Peyer's patch (tissue), 4 donors: ENCODE data around the gene FAXDC2. TPM values are rescaled to one million over a fixed set of nuclear protein-coding genes. Genes with fewer than 3 reads are reported as not detected.

Source experiments
- DNase-seq, 3 donors: peaks; one replicate each; pipeline ENCODE4 v3.0.0-alpha.2; 2017 to 2019
- H3K27ac ChIP-seq, 4 donors: fragments of 200-600 bp; sonication (generic); one replicate each; pipeline ENCODE4 v1.5.1; 2016 to 2019
- H3K27me3 ChIP-seq, 2 donors: fragments of 200-600 bp; sonication (generic); one replicate each; pipeline ENCODE4 v1.5.1; 2019
- H3K36me3 ChIP-seq, 3 donors: fragments of 200-600 bp; sonication (generic); one replicate each; pipeline ENCODE4 v1.5.1; 2016 to 2019
- H3K4me1 ChIP-seq, 4 donors: fragments of 200-600 bp; sonication (generic); one replicate each; pipeline ENCODE4 v1.5.1; 2016 to 2019
- H3K4me3 ChIP-seq, 4 donors: fragments of 200-600 bp; sonication (generic); 1 replicate in 3 of 4; 2 replicates in 1 of 4; pipeline ENCODE4 v1.5.1; 2016 to 2019; ENCODE audit warnings: mild to moderate bottlenecking in 1 of 4
- H3K9me3 ChIP-seq, 4 donors: fragments of 200-600 bp; sonication (generic); one replicate each; pipeline ENCODE4 v1.5.1; 2016 to 2019; ENCODE audit warnings: mild to moderate bottlenecking in 1 of 4
- CTCF ChIP-seq, 6 experiments: fragments of 450-650 bp in 4 of 6; fragments of 200-600 bp in 2 of 6; sonication (generic) in 1 of 6; IDR thresholded peaks; one replicate each; pipeline ENCODE4 v1.5.1; 2017 to 2019; ENCODE audit warnings: antibody characterized with exemption in 6 of 6, mild to moderate bottlenecking in 3 of 6, moderate library complexity in 1 of 6
- POLR2A ChIP-seq, 2 donors: fragments of 450-650 bp; IDR thresholded peaks; one replicate each; pipeline ENCODE4 v1.5.1; 2017; ENCODE audit warnings: antibody characterized with exemption in 2 of 2, mild to moderate bottlenecking in 2 of 2, moderate library complexity in 2 of 2
- total RNA-seq, 4 donors: library from RNA; depleted of rRNA; stranded (reverse); fragments of >200 nt; gene quantifications; one replicate each; pipeline ENCODE4 v1.1.0, GENCODE V29; 2016

FAXDC2 gene
- total RNA-seq, 4 donors from 2014 or later = 16.5 to 64.2 (median 42.3) TPM

DNA sequence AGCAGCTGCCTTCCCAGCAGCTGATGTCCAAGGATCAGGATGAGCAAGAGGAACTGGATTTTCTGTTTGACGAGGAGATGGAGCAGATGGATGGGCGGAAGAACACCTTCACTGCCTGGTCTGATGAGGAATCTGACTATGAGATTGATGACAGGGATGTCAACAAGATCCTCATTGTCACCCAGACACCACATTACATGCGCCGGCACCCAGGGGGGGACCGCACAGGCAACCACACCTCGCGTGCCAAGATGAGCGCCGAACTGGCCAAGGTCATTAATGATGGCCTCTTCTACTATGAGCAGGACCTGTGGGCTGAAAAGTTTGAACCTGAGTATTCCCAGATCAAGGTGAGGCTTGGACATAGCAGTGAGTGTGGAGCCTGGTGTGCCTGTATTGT lies 48.4 kb downstream of the FAXDC2 start:
- Histone ChIP-seq H3K27me3 (no peaks in the 10 kb centered on the region), H3K4me3 (no peak overlapping the region), H3K4me1 (peaks cover 0 to 8% (median 0%) of the 10 kb centered on the region in 4 donors), H3K27ac (no peak overlapping the region), H3K36me3 (peaks cover 0 to 98% (median 0%) of the 10 kb centered on the region in 3 donors), H3K9me3 (no peaks in the 10 kb centered on the region)
- no peak for TF ChIP-seq CTCF (IDR thresholded peaks at IDR 0.05)
- TF ChIP-seq POLR2A (IDR thresholded peaks at IDR 0.05) = no peak
- DNase-seq = peak in 1 of 3 donors; percentile 23

GRCh38 chr5:154801083-154801482 lies 49.3 kb downstream of the FAXDC2 start:
- H3K4me1 ChIP-seq = peaks cover 0 to 8% (median 0%) of the 10 kb centered on the region in 4 donors
- H3K27me3 ChIP-seq = no peaks in the 10 kb centered on the region
- TF ChIP-seq POLR2A (IDR thresholded peaks at IDR 0.05) = no peak
- no peak for TF ChIP-seq CTCF (IDR thresholded peaks at IDR 0.05)
- no peak for DNase-seq
- no peak overlapping the region for H3K4me3 ChIP-seq
- H3K27ac ChIP-seq = no peak overlapping the region
- H3K9me3 ChIP-seq = no peaks in the 10 kb centered on the region
- H3K36me3 ChIP-seq = peaks cover 0 to 97% (median 0%) of the 10 kb centered on the region in 3 donors

DNA sequence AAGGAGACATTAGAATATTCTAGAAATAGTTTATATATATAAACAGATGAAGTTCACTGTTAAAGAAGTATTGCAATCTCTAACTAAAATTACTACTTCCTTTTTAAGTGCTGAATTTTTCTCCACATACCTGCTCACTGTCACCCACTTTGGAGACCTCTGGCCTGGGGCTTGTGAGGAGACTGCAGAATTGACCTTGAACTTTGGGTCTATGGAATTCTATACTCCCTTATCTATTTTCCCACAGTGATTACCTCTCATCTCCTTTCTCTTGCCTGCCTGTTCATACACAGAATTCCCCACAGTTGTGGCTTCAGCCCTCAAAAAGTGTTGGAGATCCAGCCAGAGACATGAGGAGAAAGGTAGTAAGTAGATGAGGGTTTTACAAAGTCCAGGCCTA lies 49.8 kb downstream of the FAXDC2 start:
- TF ChIP-seq POLR2A (IDR thresholded peaks at IDR 0.05) (no peak), CTCF (IDR thresholded peaks at IDR 0.05) (no peak)
- Histone ChIP-seq H3K4me1 (peaks cover 0 to 8% (median 0%) of the 10 kb centered on the region in 4 donors), H3K36me3 (peaks cover 0 to 92% (median 0%) of the 10 kb centered on the region in 3 donors)

GRCh38 chr5:154797762-154798161 lies 52.6 kb downstream of the FAXDC2 start:
- DNase-seq = no peak
- no peaks in the 10 kb centered on the region for H3K9me3 ChIP-seq
- peaks cover 0 to 13% (median 0%) of the 10 kb centered on the region in 4 donors for H3K4me1 ChIP-seq
- no peaks in the 10 kb centered on the region for H3K27me3 ChIP-seq
- H3K27ac ChIP-seq = no peak overlapping the region
- no peak for TF ChIP-seq POLR2A (IDR thresholded peaks at IDR 0.05)
- peaks cover 0 to 90% (median 0%) of the 10 kb centered on the region in 3 donors for H3K36me3 ChIP-seq
- no peak overlapping the region for H3K4me3 ChIP-seq

More for the DNA sequence above, 49.8 kb downstream of the FAXDC2 start:
- no peak for DNase-seq
- Histone ChIP-seq H3K9me3 (no peaks in the 10 kb centered on the region), H3K27ac (no peak overlapping the region), H3K4me3 (no peak overlapping the region), H3K27me3 (no peaks in the 10 kb centered on the region)

DNA sequence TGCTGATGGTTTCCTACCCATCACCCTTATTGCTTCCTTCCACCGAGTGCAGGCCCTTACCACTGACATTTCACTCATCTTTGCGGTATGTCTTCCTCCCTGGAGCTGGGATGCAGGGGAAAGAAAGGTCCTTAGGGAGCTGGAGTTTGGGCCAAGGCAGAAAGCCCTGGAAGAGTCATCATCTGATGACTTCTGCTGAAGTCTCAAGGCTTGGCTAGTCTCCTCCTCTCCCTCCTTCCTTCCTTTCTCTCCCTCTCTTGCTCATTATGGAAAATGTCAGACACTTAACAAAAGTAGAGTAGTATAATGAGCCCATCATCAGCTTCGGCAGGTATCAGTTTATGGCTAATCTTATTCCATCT lies 55.2 kb downstream of the FAXDC2 start:
- DNase-seq = no peak
- Histone ChIP-seq H3K9me3 (no peaks in the 10 kb centered on the region), H3K36me3 (peaks cover 0 to 90% (median 0%) of the 10 kb centered on the region in 3 donors)

More for the DNA sequence above, 55.2 kb downstream of the FAXDC2 start:
- no peaks in the 10 kb centered on the region for H3K27me3 ChIP-seq
- no peak overlapping the region for H3K4me3 ChIP-seq
- no peak overlapping the region for H3K27ac ChIP-seq
- no peak for TF ChIP-seq CTCF (IDR thresholded peaks at IDR 0.05)
- TF ChIP-seq POLR2A (IDR thresholded peaks at IDR 0.05) = no peak
- peaks cover 0 to 8% (median 0%) of the 10 kb centered on the region in 4 donors for H3K4me1 ChIP-seq
